Tibial nerve (tissue), 4 donors: ENCODE results near the gene MUSTN1.

Experiments used
- CTCF ChIP-seq, 5 experiments: fragments of 200-600 bp in 3 of 5; fragments of 450-650 bp in 2 of 5; sonication (generic) in 3 of 5; IDR thresholded peaks; one replicate each; pipeline ENCODE4 v1.5.1; 2016 to 2019; ENCODE audit warnings: antibody characterized with exemption in 5 of 5, mild to moderate bottlenecking in 3 of 5, moderate library complexity in 2 of 5
- EP300 ChIP-seq, 2 donors: sonication (generic); formaldehyde crosslinking; IDR thresholded peaks; one replicate each; pipeline ENCODE4 v1.6.1; 2017; ENCODE audit warnings: antibody characterized with exemption in 2 of 2, mild to moderate bottlenecking in 1 of 2
- POLR2A ChIP-seq, 2 donors: fragments of 450-650 bp; IDR thresholded peaks; one replicate each; pipeline ENCODE4 v1.6.1; 2017; ENCODE audit warnings: antibody characterized with exemption in 2 of 2, mild to moderate bottlenecking in 2 of 2, moderate library complexity in 2 of 2

- TF ChIP-seq CTCF (IDR thresholded peaks at IDR 0.05) (no peak), POLR2A (IDR thresholded peaks at IDR 0.05) (no peak), EP300 (IDR thresholded peaks at IDR 0.05) (no peak)
Measured at GRCh38 chr3:52829906-52830463, 4.8 kb downstream of the MUSTN1 start.
